HG02938 (cell line): Measurements from ENCODE around the gene TBC1D5.

Source experiments
- ATAC-seq: cut with Tn5 transposase; IDR thresholded peaks from one replicate; pipeline ENCODE4 v1.9.1; 2021; ENCODE audit warnings: mild to moderate bottlenecking, moderate library complexity; ENCODE audit not compliant: unreplicated experiment

Gene TBC1D5

GRCh38 chr3:17602126-17602525 lies 140.3 kb downstream of the TBC1D5 start:
- ATAC-seq: no peak

- ATAC-seq: no peak
Measured at GRCh38 chr3:17592956-17593355, 149.5 kb downstream of the TBC1D5 start.

- no peak for ATAC-seq
Measured at GRCh38 chr3:17590465-17590864, 152.0 kb downstream of the TBC1D5 start.

DNA sequence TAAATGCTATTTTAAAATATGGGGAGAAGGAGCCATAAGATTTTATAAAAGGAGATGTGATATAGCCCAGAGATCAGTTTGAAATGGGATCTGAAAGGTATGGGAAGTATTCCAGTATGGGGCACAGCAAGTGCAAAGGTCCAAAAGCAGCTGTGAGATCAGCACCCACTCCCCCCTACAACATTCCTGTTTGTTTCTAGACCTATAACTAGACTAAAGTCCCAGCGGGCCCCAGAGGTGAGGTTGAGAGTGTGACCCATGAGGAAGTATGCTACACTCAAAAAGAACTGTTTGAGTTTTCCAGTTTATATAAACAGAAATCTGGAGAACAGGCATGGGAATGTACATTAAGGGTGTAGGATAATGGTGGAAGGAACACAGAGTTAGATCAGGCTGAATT lies 152.5 kb downstream of the TBC1D5 start:
- no peak for ATAC-seq

DNA sequence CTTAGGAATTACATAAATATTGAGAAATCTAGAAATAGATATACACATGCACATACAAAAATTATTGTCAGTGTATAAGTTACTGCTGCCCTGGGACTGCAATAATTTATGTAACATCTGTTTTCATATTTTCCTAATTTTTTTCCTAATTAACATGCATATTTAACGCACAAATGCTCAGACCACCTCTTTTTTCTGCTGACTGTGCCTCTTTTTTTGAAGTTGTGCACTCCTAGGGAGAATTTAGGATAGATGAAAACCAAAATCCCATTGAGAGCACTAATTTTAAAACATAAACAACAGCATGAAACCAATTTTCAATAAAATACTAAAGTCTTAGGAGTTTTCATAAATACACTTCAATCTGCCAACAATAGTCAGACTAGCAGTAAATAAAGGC lies 154.0 kb downstream of the TBC1D5 start:
- ATAC-seq: no peak

- ATAC-seq: no peak
Measured at GRCh38 chr3:17585394-17586325, 156.8 kb downstream of the TBC1D5 start.

- no peak for ATAC-seq
Measured at GRCh38 chr3:17584066-17584465, 158.4 kb downstream of the TBC1D5 start.

DNA sequence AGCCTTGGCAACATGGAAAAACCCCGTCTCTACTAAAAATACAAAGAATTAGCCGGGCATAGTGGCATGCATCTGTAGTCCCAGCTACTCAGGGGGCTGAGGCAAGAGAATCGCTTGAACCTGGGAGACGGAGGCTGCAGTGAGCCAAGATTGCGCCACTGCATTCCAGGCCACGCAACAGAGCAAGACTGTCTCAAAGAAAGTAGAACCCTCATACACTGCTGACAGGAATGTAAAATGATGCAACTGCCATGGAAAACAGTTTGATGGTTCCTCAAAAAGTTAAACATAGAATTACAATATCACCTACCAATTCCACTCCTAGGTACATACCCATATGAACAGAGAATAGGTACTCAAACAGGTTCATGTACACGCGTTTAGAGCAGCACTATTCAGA lies 158.9 kb downstream of the TBC1D5 start:
- no peak for ATAC-seq

- ATAC-seq: no peak
Measured at GRCh38 chr3:17581421-17582080, 160.9 kb downstream of the TBC1D5 start.

GRCh38 chr3:17580901-17581300 lies 161.5 kb downstream of the TBC1D5 start:
- ATAC-seq: no peak

DNA sequence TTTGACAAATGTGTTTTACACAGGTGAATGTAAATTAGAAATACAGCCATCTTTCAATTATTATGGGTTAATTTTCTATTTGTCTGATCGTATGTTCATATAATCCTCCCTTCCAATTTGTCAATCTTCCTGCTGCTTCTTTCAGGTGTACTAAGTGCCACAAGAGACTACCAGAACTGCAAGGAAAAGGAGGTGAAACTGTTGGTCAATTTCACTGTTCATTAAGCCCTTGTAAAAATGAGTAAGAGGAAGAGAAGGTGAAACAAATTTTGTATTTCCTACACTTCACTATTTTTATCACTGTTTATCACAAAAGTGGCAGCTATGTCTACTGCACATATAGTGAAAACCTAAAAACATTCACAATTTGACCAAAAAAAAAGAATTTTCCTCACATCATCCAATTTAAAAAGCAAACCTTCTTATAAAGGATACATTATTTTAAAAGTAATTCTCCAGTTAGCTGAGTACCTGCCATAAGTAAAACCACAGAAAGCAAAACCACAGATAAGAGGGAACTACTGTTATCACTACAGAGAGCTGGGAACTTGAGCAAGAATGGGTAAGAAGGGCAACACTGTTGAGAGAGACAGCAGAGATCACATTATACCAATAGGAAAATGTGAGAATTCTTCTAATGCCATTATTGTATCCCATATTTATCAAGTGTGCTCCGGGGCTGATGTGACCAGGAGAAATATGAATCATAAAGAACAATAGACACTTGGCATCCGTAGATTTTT lies 163.0 kb downstream of the TBC1D5 start:
- ATAC-seq: peak; percentile 99

GRCh38 chr3:17577796-17578520 lies 164.5 kb downstream of the TBC1D5 start:
- no peak for ATAC-seq

GRCh38 chr3:17573396-17573795 lies 169.0 kb downstream of the TBC1D5 start:
- peak; percentile 98 for ATAC-seq

GRCh38 chr3:17571686-17572085 lies 170.7 kb downstream of the TBC1D5 start:
- ATAC-seq: no peak

GRCh38 chr3:17562845-17563244 lies 179.6 kb downstream of the TBC1D5 start:
- ATAC-seq: no peak

- no peak for ATAC-seq
Measured at GRCh38 chr3:17558565-17558964, 183.9 kb downstream of the TBC1D5 start.

DNA sequence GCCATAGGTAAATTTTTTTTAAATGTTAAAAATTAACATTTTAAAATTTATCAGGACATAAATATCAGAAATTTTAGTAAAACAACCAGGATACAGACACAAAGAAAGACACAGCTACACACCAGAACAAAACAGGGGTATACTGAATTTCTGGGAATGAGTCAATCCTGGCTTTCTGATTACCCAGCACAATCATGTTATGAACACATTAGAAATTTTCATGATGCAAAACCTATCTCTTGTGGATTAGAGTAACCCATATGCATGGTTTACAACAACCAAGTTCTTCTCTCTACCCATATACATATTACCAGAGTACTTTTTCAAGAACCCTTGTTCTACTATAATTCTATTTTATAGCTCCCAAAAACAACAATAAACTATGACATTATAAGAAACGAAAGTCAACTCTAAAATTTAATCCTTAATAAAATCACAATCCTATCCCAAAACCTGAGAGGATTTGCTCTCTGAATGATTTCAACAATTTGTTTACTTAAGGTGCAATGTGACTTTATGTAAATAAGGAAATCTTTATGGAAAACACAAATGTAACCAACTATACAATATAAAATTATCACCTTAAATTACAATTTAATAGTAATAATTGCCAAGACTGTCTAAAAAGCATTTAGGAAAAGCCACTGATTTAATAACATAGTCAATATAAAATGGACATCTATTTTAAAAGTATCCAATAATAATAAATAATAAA lies 184.5 kb downstream of the TBC1D5 start:
- no peak for ATAC-seq

- no peak for ATAC-seq
Measured at GRCh38 chr3:17555525-17555924, 186.9 kb downstream of the TBC1D5 start.

DNA sequence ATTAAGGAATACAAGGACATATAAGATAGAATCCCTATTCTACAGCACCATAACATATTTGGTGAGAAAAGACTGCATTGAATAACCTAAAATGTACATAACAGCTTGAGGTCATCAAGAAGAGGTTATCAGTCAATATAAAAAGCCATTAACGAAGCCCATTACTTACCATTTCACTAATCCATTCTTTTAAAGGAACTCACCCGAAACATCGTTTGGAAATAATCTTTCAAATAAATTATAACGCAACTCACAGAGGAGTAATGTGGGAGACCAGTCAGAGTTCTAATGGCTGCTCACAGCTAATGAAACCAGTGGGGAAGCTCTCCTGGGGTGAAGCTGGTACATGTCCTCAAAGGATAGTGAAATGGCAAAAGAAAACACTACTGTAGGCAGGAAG lies 188.4 kb downstream of the TBC1D5 start:
- ATAC-seq: no peak

- no peak for ATAC-seq
Measured at GRCh38 chr3:17553080-17553479, 189.4 kb downstream of the TBC1D5 start.
